H1 (cell line): ENCODE results near the gene ADAM12. TPM values are rescaled to one million over a fixed set of nuclear protein-coding genes. Genes with fewer than 3 reads are reported as not detected.
A peak's percentile ranks its signal among the peaks of the same experiment; 100 is the strongest.

ENCODE experiments used
- CTCF ChIA-PET: fragments of 300-600 bp; sonication (Branson Sonifier 250); formaldehyde crosslinking; loops from one replicate; lab custom pipeline; 2021; ENCODE audit not compliant: partially characterized antibody; lab: Charles Lee
- POLR2A ChIA-PET: fragments of 300-600 bp; sonication (Branson Sonifier 250); formaldehyde crosslinking; loops from one replicate; lab custom pipeline; 2021; ENCODE audit warnings: inconsistent platforms; ENCODE audit not compliant: partially characterized antibody; lab: Charles Lee
- DNase-seq, 2 experiments: peaks; one replicate each; pipeline versions ENCODE4 v3.0.0 to v3.0.0-alpha.2; 2010 to 2022; ENCODE audit warnings: low spot score in 2 of 2, low read depth in 1 of 2, mixed read lengths in 1 of 2
- FAIRE-seq: peaks from 2 replicates; lab custom pipeline; 2011; peaks lifted over from hg19 to GRCh38; lab: Jason Lieb, UNC
- H2AFZ ChIP-seq: 2 replicates; pipeline ENCODE4 v1.8.1; 2012; ENCODE audit warnings: low read length, inconsistent platforms
- H2AK5ac ChIP-seq: 2 replicates; pipeline ENCODE4 v1.6.1; 2013; ENCODE audit warnings: low read depth, low read length
- H2BK120ac ChIP-seq: replicated peaks from 2 replicates; pipeline ENCODE3; 2013; ENCODE audit warnings: low read depth, low read length, inconsistent platforms
- H2BK12ac ChIP-seq: 2 replicates; pipeline ENCODE4 v1.6.1; 2013; ENCODE audit warnings: low read depth, low read length
- H2BK15ac ChIP-seq: 2 replicates; pipeline ENCODE4 v1.6.1; 2013; ENCODE audit warnings: low read length
- H2BK20ac ChIP-seq: 2 replicates; pipeline ENCODE4 v1.6.1; 2013; ENCODE audit warnings: low read length
- H2BK5ac ChIP-seq: 2 replicates; pipeline ENCODE4 v1.6.1; 2013; ENCODE audit warnings: low read depth, low read length
- H3K14ac ChIP-seq: 2 replicates; pipeline ENCODE4 v1.6.1; 2013; ENCODE audit warnings: inconsistent platforms; ENCODE audit not compliant: insufficient read length
- H3K18ac ChIP-seq: 2 replicates; pipeline ENCODE4 v1.6.1; 2013; ENCODE audit warnings: low read length; ENCODE audit errors: extremely low read depth
- H3K23ac ChIP-seq: 2 replicates; pipeline ENCODE4 v1.6.1; 2013; ENCODE audit warnings: inconsistent platforms; ENCODE audit not compliant: insufficient read length
- H3K23me2 ChIP-seq: 2 replicates; pipeline ENCODE4 v1.6.1; 2013; ENCODE audit warnings: low read depth, low read length
- H3K27ac ChIP-seq: 2 replicates; pipeline ENCODE4 v1.6.1; 2011; ENCODE audit warnings: low read depth, low read length, inconsistent platforms
- H3K27me3 ChIP-seq, 4 experiments: replicated peaks in 1 of 4; 1 replicate in 1 of 4; 2 replicates in 3 of 4; pipeline versions ENCODE4 v1.6.1 to v1.8.1; 2011 to 2013; ENCODE audit warnings: low read length in 3 of 4, mild to moderate bottlenecking in 3 of 4, inconsistent platforms in 2 of 4, mixed read lengths in 2 of 4, moderate library complexity in 1 of 4; ENCODE audit not compliant: control insufficient read depth in 3 of 4, insufficient read depth in 3 of 4; ENCODE audit errors: extremely low read depth in 1 of 4
- H3K36me3 ChIP-seq, 4 experiments: 2 replicates each; pipeline versions ENCODE4 v1.6.1 to v1.8.1; 2011 to 2013; ENCODE audit warnings: mild to moderate bottlenecking in 4 of 4, low read length in 3 of 4, moderate library complexity in 2 of 4, control low read depth in 1 of 4, inconsistent platforms in 1 of 4; ENCODE audit not compliant: insufficient read depth in 4 of 4, control insufficient read depth in 2 of 4
- H3K4ac ChIP-seq: replicated peaks from 2 replicates; pipeline ENCODE3; 2013; ENCODE audit warnings: low read length, low read depth, mixed read lengths, inconsistent platforms; ENCODE audit not compliant: insufficient read length
- H3K4me1 ChIP-seq, 4 experiments: replicated peaks in 1 of 4; 1 replicate in 1 of 4; 2 replicates in 3 of 4; pipeline versions ENCODE4 v1.6.1 to v1.8.1; 2011 to 2013; ENCODE audit warnings: low read length in 3 of 4, inconsistent platforms in 2 of 4, mixed read lengths in 1 of 4; ENCODE audit not compliant: insufficient read depth in 4 of 4, control insufficient read depth in 3 of 4
- H3K4me2 ChIP-seq, 2 experiments: 2 replicates each; pipeline versions ENCODE4 v1.6.1 to v1.8.1; 2011 to 2013; ENCODE audit warnings: low read depth in 2 of 2, low read length in 2 of 2, control low read depth in 1 of 2, inconsistent platforms in 1 of 2, mild to moderate bottlenecking in 1 of 2; ENCODE audit not compliant: insufficient read depth in 1 of 2
- H3K4me3 ChIP-seq, 4 experiments: fragments of 200-600, 300-600 bp in 1 of 4; sonication (generic), shearing (Covaris generic), sonication (Bioruptor Twin) in 1 of 4; 2 replicates each; pipeline versions ENCODE4 v1.5.1 to v1.8.1; 2011 to 2016; ENCODE audit warnings: low read length in 4 of 4, low read depth in 3 of 4, control low read depth in 2 of 4, inconsistent platforms in 2 of 4, mild to moderate bottlenecking in 2 of 4, mixed read lengths in 1 of 4, moderate library complexity in 1 of 4; ENCODE audit not compliant: insufficient read depth in 2 of 4; ENCODE audit errors: extremely low read depth in 1 of 4
- H3K56ac ChIP-seq: replicated peaks from 2 replicates; pipeline ENCODE3; 2013; ENCODE audit warnings: low read depth, mild to moderate bottlenecking, mixed read lengths, low read length, inconsistent platforms; ENCODE audit not compliant: insufficient read length
- H3K79me1 ChIP-seq: 2 replicates; pipeline ENCODE4 v1.6.1; 2013; ENCODE audit warnings: low read depth, low read length, control low read depth
- H3K79me2 ChIP-seq, 2 experiments: 2 replicates each; pipeline versions ENCODE4 v1.6.1 to v1.8.1; 2012 to 2013; ENCODE audit warnings: low read length in 2 of 2, mild to moderate bottlenecking in 2 of 2, inconsistent platforms in 1 of 2; ENCODE audit not compliant: insufficient read depth in 2 of 2, control insufficient read depth in 1 of 2
- H3K9ac ChIP-seq, 4 experiments: replicated peaks in 1 of 4; 1 replicate in 1 of 4; 2 replicates in 3 of 4; pipeline versions ENCODE4 v1.6.1 to v1.8.1; 2011 to 2013; ENCODE audit warnings: low read depth in 3 of 4, low read length in 3 of 4, control low read depth in 2 of 4, mild to moderate bottlenecking in 2 of 4, moderate library complexity in 2 of 4, inconsistent platforms in 1 of 4; ENCODE audit errors: extremely low read depth in 1 of 4
- H3K9me3 ChIP-seq, 2 experiments: 2 replicates each; pipeline versions ENCODE4 v1.6.1 to v1.8.1; 2012 to 2013; ENCODE audit warnings: mild to moderate bottlenecking in 2 of 2, moderate library complexity in 2 of 2, control low read depth in 1 of 2, inconsistent platforms in 1 of 2, low read depth in 1 of 2, low read length in 1 of 2, mixed read lengths in 1 of 2; ENCODE audit not compliant: insufficient read depth in 2 of 2
- H4K20me1 ChIP-seq, 2 experiments: replicated peaks in 1 of 2; 2 replicates each; pipeline versions ENCODE3 to v1.8.1; 2011 to 2013; ENCODE audit warnings: inconsistent platforms in 2 of 2, low read length in 2 of 2, mild to moderate bottlenecking in 1 of 2; ENCODE audit not compliant: insufficient read depth in 2 of 2, control insufficient read depth in 1 of 2
- H4K5ac ChIP-seq: 2 replicates; pipeline ENCODE4 v1.6.1; 2013; ENCODE audit warnings: low read length, low read depth, mixed read lengths, inconsistent platforms; ENCODE audit not compliant: insufficient read length
- H4K8ac ChIP-seq: 2 replicates; pipeline ENCODE4 v1.8.0; 2013; ENCODE audit warnings: mild to moderate bottlenecking, moderate library complexity, low read length, inconsistent platforms; ENCODE audit not compliant: insufficient read depth; ENCODE audit errors: extremely low read depth
- H4K91ac ChIP-seq: replicated peaks from 2 replicates; pipeline ENCODE3; 2013; ENCODE audit warnings: low read length, mixed read lengths, inconsistent platforms; ENCODE audit not compliant: insufficient read length
- GABPA ChIP-seq: IDR thresholded peaks from 2 replicates; pipeline ENCODE4 v1.6.1; 2011; ENCODE audit warnings: mild to moderate bottlenecking, low read length, moderate library complexity, borderline replicate concordance; ENCODE audit not compliant: insufficient read depth
- JUND ChIP-seq: IDR thresholded peaks from 2 replicates; pipeline ENCODE4 v1.6.1; 2011; ENCODE audit warnings: mild to moderate bottlenecking, improper control_type of control experiment, low read length
- KDM4A ChIP-seq: IDR thresholded peaks from one replicate; pipeline ENCODE4 v1.7.1; 2012; ENCODE audit warnings: low read depth, mild to moderate bottlenecking, moderate library complexity, low read length, inconsistent platforms; ENCODE audit not compliant: severe bottlenecking
- RXRA ChIP-seq: IDR thresholded peaks from 2 replicates; pipeline ENCODE4 v1.6.1; 2011; ENCODE audit warnings: low read depth, mild to moderate bottlenecking, low read length, moderate library complexity; ENCODE audit not compliant: insufficient read depth
- SUZ12 ChIP-seq: fragments of 200-600 bp; sonication (generic); IDR thresholded peaks from 2 replicates; pipeline ENCODE4 v1.6.1; 2012; ENCODE audit warnings: mild to moderate bottlenecking, inconsistent platforms, low read length, moderate library complexity, mixed read lengths
- WGBS, 2 experiments: shearing (Covaris generic) in 1 of 2; methylation state at CpG; one replicate each; pipeline versions ENCODE4 v1.1.6 to v1.1.7; 2013 to 2015; ENCODE audit warnings: low lambda C conversion rate in 2 of 2, mixed read lengths in 2 of 2, inconsistent platforms in 1 of 2, low coverage in 1 of 2, missing lambda C conversion rate in 1 of 2; ENCODE audit not compliant: insufficient replicate concordance in 2 of 2, insufficient coverage in 1 of 2, insufficient read length in 1 of 2; ENCODE audit errors: extremely low coverage in 1 of 2, missing lambda C conversion rate in 1 of 2; 5-methylcytosine and 5-hydroxymethylcytosine counted together
- polyA plus RNA-seq, 7 experiments: library from polyadenylated mRNA; depleted of rRNA in 3 of 7; stranded (reverse) in 5 of 7; unstranded in 2 of 7; fragments of >200 nt in 5 of 7; fragments of 200-250 nt in 2 of 7; gene quantifications; 1 replicate in 5 of 7; 2 replicates in 1 of 7; 4 replicates in 1 of 7; pipeline versions ENCODE4 v1.2.1 to v1.2.3, GENCODE V29; 2011 to 2013; ENCODE audit warnings: missing spikeins in 2 of 7, mixed read lengths in 2 of 7
- total RNA-seq: library from RNA; stranded (reverse); fragmentation: NEBNext Ultra II Directional; extraction: Animal tissue kit (Norgen Biotek cat#: 25700); gene quantifications from 2 replicates; pipeline ENCODE4 v1.2.1, GENCODE V29; 2021

ADAM12 gene
- total and polyA plus RNA-seq, 2 of the 8 experiments (the other 6 are each of a cell fraction or from before 2014, with no cell fraction given) = 0.07 to 0.17 TPM

DNA sequence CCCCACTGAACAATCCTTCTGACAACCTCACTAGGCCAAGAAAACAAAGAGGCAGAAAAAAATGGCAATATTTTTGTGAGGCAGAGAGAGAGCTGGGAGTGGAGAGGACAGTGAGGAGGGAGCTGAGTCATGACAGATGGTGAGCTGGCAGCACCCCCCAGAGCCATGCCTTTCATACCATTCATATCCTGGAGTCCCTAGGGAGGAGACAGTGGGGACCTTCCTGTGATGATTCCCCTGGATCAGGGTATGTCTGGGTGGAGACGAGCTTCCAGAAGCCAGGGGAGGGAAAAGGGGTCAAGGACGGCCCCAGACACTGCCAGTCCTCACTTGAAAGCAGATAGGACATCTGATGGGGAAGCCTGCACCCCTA, 160.5 kb downstream of the ADAM12 start:
- DNase-seq = no peak
- H3K27me3 ChIP-seq = no peaks in the 10 kb centered on the region
- H3K56ac ChIP-seq = no peak overlapping the region
- H3K4me2 ChIP-seq = no peak overlapping the region
- H4K20me1 ChIP-seq = no peaks in the 10 kb centered on the region
- H3K14ac ChIP-seq = no peak overlapping the region
- H2BK15ac ChIP-seq = no peak overlapping the region
- CTCF ChIA-PET = interaction anchor here (0.9 to 1.0 kb wide), 2 partner anchors 10 to 44 kb away, joined by 3 read pairs; no protein-coding TSS in a partner anchor
- H3K18ac ChIP-seq = no peak overlapping the region
- no peaks in the 10 kb centered on the region for H3K79me1 ChIP-seq
- no peak overlapping the region for H2BK20ac ChIP-seq
- no peak overlapping the region for H2BK12ac ChIP-seq
- no peak overlapping the region for H2BK5ac ChIP-seq
- H3K79me2 ChIP-seq = no peaks in the 10 kb centered on the region
- POLR2A ChIA-PET = no interaction called here
- H4K91ac ChIP-seq = no peak overlapping the region
- no peak overlapping the region for H3K23ac ChIP-seq
- no peaks in the 10 kb centered on the region; the same call in 1 of the 2 replicates for H3K23me2 ChIP-seq
- H3K4ac ChIP-seq = no peak overlapping the region
- no peak overlapping the region for H4K5ac ChIP-seq
- no peaks in the 10 kb centered on the region for H3K9me3 ChIP-seq
- H2AK5ac ChIP-seq = no peak overlapping the region
- H2BK120ac ChIP-seq = no peak overlapping the region
- no peak overlapping the region for H3K9ac ChIP-seq
- H2AFZ ChIP-seq = 0 out of 2 replicates have a peak overlapping the region, but pooled peaks have one; percentile 0
- peaks cover 0 to 5% (median 0%) of the 10 kb centered on the region in 4 experiments; a peak in 3 of 7 replicates for H3K4me1 ChIP-seq
- TF ChIP-seq RXRA (no peak), JUND (no peak), GABPA (no peak), SUZ12 (no peak), KDM4A (no peak)
- H4K8ac ChIP-seq = no peak overlapping the region
- no peaks in the 10 kb centered on the region for H3K36me3 ChIP-seq
- H3K4me3 ChIP-seq = no peak overlapping the region
- WGBS, 2 experiments = 85% methylated on average over 2 of the region's 2 CpGs; no CpG with 5 or more reads in 1 of the 2 experiments
- no peak for FAIRE-seq
- no peak overlapping the region for H3K27ac ChIP-seq
